ENCODE data around the gene GNA14.

Gene GNA14

GRCh38 chr9:77440057-77440456, 208.1 kb downstream of the GNA14 start:
- no peaks in the 10 kb centered on the region for H3K27me3 ChIP-seq (ENCODE audit: insufficient read depth, low read depth)
- no peak overlapping the region for H3K27ac ChIP-seq
- no peak overlapping the region for H2AFZ ChIP-seq (ENCODE audit: low read depth)
- no peak overlapping the region for H3K9ac ChIP-seq
- TF ChIP-seq CTCF (conservative IDR thresholded peaks at IDR 0.05; ENCODE audit: low read depth, low read length), result no peak
- H3K79me2 ChIP-seq (ENCODE audit: insufficient read depth, low read depth), result no peaks in the 10 kb centered on the region
- no peaks in the 10 kb centered on the region for H4K20me1 ChIP-seq (ENCODE audit: insufficient read depth)
- H3K4me2 ChIP-seq, result no peak overlapping the region
- H3K4me3 ChIP-seq (IDR thresholded peaks at IDR 0.05; ENCODE audit: insufficient read depth, low read depth, low read length), result no peak overlapping the region
- H3K4me1 ChIP-seq (ENCODE audit: low read depth, poor library complexity, severe bottlenecking), result no peaks in the 10 kb centered on the region
- no peaks in the 10 kb centered on the region for H3K36me3 ChIP-seq (ENCODE audit: insufficient read depth)

- H2AFZ ChIP-seq (ENCODE audit: low read depth), result no peak overlapping the region
- no peaks in the 10 kb centered on the region for H3K36me3 ChIP-seq (ENCODE audit: insufficient read depth)
- no peak overlapping the region for H3K4me3 ChIP-seq (IDR thresholded peaks at IDR 0.05; ENCODE audit: insufficient read depth, low read depth, low read length)
- H3K4me1 ChIP-seq (ENCODE audit: low read depth, poor library complexity, severe bottlenecking), result no peaks in the 10 kb centered on the region
- H3K4me2 ChIP-seq, result no peak overlapping the region
- no peaks in the 10 kb centered on the region for H3K27me3 ChIP-seq (ENCODE audit: insufficient read depth, low read depth)
- TF ChIP-seq CTCF (conservative IDR thresholded peaks at IDR 0.05; ENCODE audit: low read depth, low read length), result no peak
- no peak overlapping the region for H3K27ac ChIP-seq
- no peaks in the 10 kb centered on the region for H4K20me1 ChIP-seq (ENCODE audit: insufficient read depth)
- H3K9ac ChIP-seq, result no peak overlapping the region
- no peaks in the 10 kb centered on the region for H3K79me2 ChIP-seq (ENCODE audit: insufficient read depth, low read depth)
Observed at GRCh38 chr9:77438653-77439052, 209.5 kb downstream of the GNA14 start.

GRCh38 chr9:77435688-77436087, 212.4 kb downstream of the GNA14 start:
- H3K36me3 ChIP-seq (ENCODE audit: insufficient read depth), result no peaks in the 10 kb centered on the region
- H3K27me3 ChIP-seq (ENCODE audit: insufficient read depth, low read depth), result no peaks in the 10 kb centered on the region
- H3K4me2 ChIP-seq, result no peak overlapping the region
- TF ChIP-seq CTCF (conservative IDR thresholded peaks at IDR 0.05; ENCODE audit: low read depth, low read length), result no peak
- no peak overlapping the region for H3K4me3 ChIP-seq (IDR thresholded peaks at IDR 0.05; ENCODE audit: insufficient read depth, low read depth, low read length)
- H3K4me1 ChIP-seq (ENCODE audit: low read depth, poor library complexity, severe bottlenecking), result no peaks in the 10 kb centered on the region
- no peaks in the 10 kb centered on the region for H4K20me1 ChIP-seq (ENCODE audit: insufficient read depth)
- H3K79me2 ChIP-seq (ENCODE audit: insufficient read depth, low read depth), result no peaks in the 10 kb centered on the region
- H2AFZ ChIP-seq (ENCODE audit: low read depth), result no peak overlapping the region
- no peak overlapping the region for H3K9ac ChIP-seq
- no peak overlapping the region for H3K27ac ChIP-seq

GRCh38 chr9:77435277-77435676, 212.8 kb downstream of the GNA14 start:
- Histone ChIP-seq H3K27ac (no peak overlapping the region), H4K20me1 (ENCODE audit: insufficient read depth) (no peaks in the 10 kb centered on the region), H3K79me2 (ENCODE audit: insufficient read depth, low read depth) (no peaks in the 10 kb centered on the region), H3K36me3 (ENCODE audit: insufficient read depth) (no peaks in the 10 kb centered on the region), H3K27me3 (ENCODE audit: insufficient read depth, low read depth) (no peaks in the 10 kb centered on the region), H3K4me3 (IDR thresholded peaks at IDR 0.05; ENCODE audit: insufficient read depth, low read depth, low read length) (no peak overlapping the region), H3K4me2 (no peak overlapping the region), H2AFZ (ENCODE audit: low read depth) (no peak overlapping the region), H3K4me1 (ENCODE audit: low read depth, poor library complexity, severe bottlenecking) (no peaks in the 10 kb centered on the region), H3K9ac (no peak overlapping the region)
- no peak for TF ChIP-seq CTCF (conservative IDR thresholded peaks at IDR 0.05; ENCODE audit: low read depth, low read length)
